ENCODE results near the gene KYNU.

Gene KYNU

GRCh38 chr2:142951190-142952007, 73.9 kb downstream of the KYNU start:
- H3K27ac ChIP-seq (ENCODE audit: poor library complexity, severe bottlenecking), result no peak overlapping the region
- no peak for TF ChIP-seq CTCF (IDR thresholded peaks at IDR 0.05; ENCODE audit: poor library complexity, severe bottlenecking)
- DNase-seq (ENCODE audit: low spot score), result no peak

GRCh38 chr2:142952018-142952417, 74.6 kb downstream of the KYNU start:
- peaks cover 5% of the 10 kb centered on the region for H3K4me1 ChIP-seq (ENCODE audit: insufficient read depth, poor library complexity, severe bottlenecking)
- no peaks in the 10 kb centered on the region for H3K9me3 ChIP-seq (ENCODE audit: severe bottlenecking)
- no peak overlapping the region for H3K4me3 ChIP-seq (ENCODE audit: severe bottlenecking)
- no peak overlapping the region for H3K27ac ChIP-seq (ENCODE audit: poor library complexity, severe bottlenecking)
- no peak for TF ChIP-seq CTCF (IDR thresholded peaks at IDR 0.05; ENCODE audit: poor library complexity, severe bottlenecking)
- ATAC-seq (ENCODE audit: low read depth) (no peak), DNase-seq (ENCODE audit: low spot score) (no peak)
- H3K27me3 ChIP-seq (ENCODE audit: insufficient read depth, poor library complexity, severe bottlenecking), result no peaks in the 10 kb centered on the region
- no peaks in the 10 kb centered on the region for H3K36me3 ChIP-seq (ENCODE audit: low read depth)

More at GRCh38 chr2:142951190-142952007, 73.9 kb downstream of the KYNU start:
- Histone ChIP-seq H3K4me1 (ENCODE audit: insufficient read depth, poor library complexity, severe bottlenecking) (peaks cover 8% of the 10 kb centered on the region), H3K4me3 (ENCODE audit: severe bottlenecking) (no peak overlapping the region), H3K36me3 (ENCODE audit: low read depth) (no peaks in the 10 kb centered on the region), H3K9me3 (ENCODE audit: severe bottlenecking) (no peaks in the 10 kb centered on the region), H3K27me3 (ENCODE audit: insufficient read depth, poor library complexity, severe bottlenecking) (no peaks in the 10 kb centered on the region)
- ATAC-seq (ENCODE audit: low read depth), result no peak

GRCh38 chr2:142952793-142953494, 75.5 kb downstream of the KYNU start:
- no peak for TF ChIP-seq CTCF (IDR thresholded peaks at IDR 0.05; ENCODE audit: poor library complexity, severe bottlenecking)
- ATAC-seq (ENCODE audit: low read depth) (no peak), DNase-seq (ENCODE audit: low spot score) (no peak)

DNA sequence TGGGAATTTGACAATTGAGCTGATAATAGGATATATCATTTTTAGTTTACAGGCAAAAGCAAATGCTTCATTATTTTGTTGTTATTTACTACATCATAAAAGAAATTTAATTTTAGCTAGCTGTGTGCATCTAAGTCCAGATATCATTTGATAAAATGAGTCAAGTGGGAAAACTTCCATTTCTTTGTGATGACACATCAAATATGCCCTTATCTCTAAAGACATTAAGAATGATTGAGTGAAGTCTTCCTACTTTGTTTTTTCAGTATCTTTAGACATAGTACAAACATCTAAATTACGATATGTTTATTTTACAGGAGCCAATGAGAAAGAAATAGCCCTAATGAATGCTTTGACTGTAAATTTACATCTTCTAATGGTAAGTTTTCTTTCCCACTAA, 77.0 kb downstream of the KYNU start:
- no peak for ATAC-seq (ENCODE audit: low read depth)
- no peaks in the 10 kb centered on the region for H3K4me1 ChIP-seq (ENCODE audit: insufficient read depth, poor library complexity, severe bottlenecking)
- no peaks in the 10 kb centered on the region for H3K9me3 ChIP-seq (ENCODE audit: severe bottlenecking)
- no peak for TF ChIP-seq CTCF (IDR thresholded peaks at IDR 0.05; ENCODE audit: poor library complexity, severe bottlenecking)
- no peak overlapping the region for H3K4me3 ChIP-seq (ENCODE audit: severe bottlenecking)
- H3K27me3 ChIP-seq (ENCODE audit: insufficient read depth, poor library complexity, severe bottlenecking), result no peaks in the 10 kb centered on the region
- H3K36me3 ChIP-seq (ENCODE audit: low read depth), result no peaks in the 10 kb centered on the region
- no peak for DNase-seq (ENCODE audit: low spot score)
- no peak overlapping the region for H3K27ac ChIP-seq (ENCODE audit: poor library complexity, severe bottlenecking)

More at GRCh38 chr2:142952793-142953494, 75.5 kb downstream of the KYNU start:
- no peaks in the 10 kb centered on the region for H3K27me3 ChIP-seq (ENCODE audit: insufficient read depth, poor library complexity, severe bottlenecking)
- no peaks in the 10 kb centered on the region for H3K9me3 ChIP-seq (ENCODE audit: severe bottlenecking)
- H3K4me3 ChIP-seq (ENCODE audit: severe bottlenecking), result no peak overlapping the region
- no peaks in the 10 kb centered on the region for H3K36me3 ChIP-seq (ENCODE audit: low read depth)
- no peaks in the 10 kb centered on the region for H3K4me1 ChIP-seq (ENCODE audit: insufficient read depth, poor library complexity, severe bottlenecking)
- H3K27ac ChIP-seq (ENCODE audit: poor library complexity, severe bottlenecking), result no peak overlapping the region
